GM12801 (cell line): ENCODE data around the gene NPAS1.

Experiments
- CTCF ChIP-seq: IDR thresholded peaks from one replicate; pipeline ENCODE4 v1.5.1; 2011; ENCODE audit warnings: control low read depth; ENCODE audit not compliant: insufficient read length; ENCODE audit errors: extremely low read depth

Gene NPAS1

GRCh38 chr19:47002106-47002766 lies 17.4 kb upstream of the NPAS1 start:
- no peak for TF ChIP-seq CTCF

GRCh38 chr19:47002853-47003610 lies 16.6 kb upstream of the NPAS1 start:
- no peak for TF ChIP-seq CTCF

- TF ChIP-seq CTCF, result no peak
These were observed 15.8 kb upstream of the NPAS1 start for GRCh38 chr19:47003611-47004465.

DNA sequence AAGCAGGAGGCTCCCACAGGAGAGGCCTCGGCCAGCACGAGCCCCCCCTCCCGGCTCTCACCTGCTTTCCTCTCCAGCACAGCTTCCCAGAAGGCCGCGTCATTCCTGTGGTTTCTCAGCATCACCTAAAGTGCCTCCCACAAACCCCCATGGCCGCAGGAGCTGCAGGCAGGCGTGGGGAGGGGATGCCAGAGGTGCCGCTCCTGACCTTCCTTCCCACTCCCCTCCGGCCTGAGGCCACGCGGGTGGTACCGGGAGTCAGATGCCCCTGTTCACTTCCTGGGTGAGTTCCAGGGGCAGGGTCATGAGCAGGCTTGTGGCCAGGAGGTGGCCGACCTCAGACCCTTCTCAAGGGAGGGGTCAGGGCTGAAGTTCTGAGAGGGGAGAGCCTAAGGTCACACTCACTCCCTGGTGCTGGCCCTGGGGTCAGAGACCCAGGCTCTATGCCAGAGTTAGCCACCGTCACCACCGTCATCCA lies 14.4 kb upstream of the NPAS1 start:
- TF ChIP-seq CTCF, result no peak

DNA sequence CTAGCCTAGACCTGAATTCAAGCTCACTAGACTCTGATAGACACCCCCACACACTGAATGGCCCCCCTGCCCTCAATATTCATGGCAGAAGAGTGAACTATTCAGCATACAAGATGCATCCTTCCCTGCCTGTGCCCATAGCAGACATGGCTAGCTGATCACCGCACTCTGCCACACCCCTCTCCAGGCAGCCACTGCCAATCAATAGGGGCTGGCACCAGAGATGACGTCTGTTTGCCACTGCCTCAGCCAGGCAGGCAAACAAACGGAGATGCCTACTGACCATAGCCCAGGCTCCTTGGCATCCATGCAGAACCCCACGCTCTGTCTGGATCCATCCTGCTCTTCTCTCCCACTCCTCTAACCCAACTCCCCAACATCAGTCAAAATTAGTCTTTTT lies 13.8 kb upstream of the NPAS1 start:
- TF ChIP-seq CTCF, result no peak

DNA sequence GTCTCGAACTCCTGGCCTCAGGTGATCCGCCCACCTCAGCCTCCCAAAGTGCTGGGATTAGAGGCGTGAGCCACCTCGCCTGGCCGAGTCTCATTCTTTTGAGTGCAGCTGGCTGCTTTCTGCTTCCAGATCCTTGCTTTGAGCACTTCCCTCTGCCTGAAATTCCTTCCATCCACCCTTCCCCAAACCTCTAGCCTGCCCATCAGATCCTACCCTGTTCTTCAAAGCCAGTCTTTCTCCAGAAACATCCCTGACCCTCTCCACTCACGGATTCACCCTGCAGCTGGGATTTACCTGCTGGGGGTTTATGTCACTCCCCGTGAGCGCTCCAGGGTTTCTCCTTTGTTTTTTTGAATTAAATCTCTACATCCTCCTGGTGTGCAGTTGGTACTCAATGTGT lies 13.1 kb upstream of the NPAS1 start:
- TF ChIP-seq CTCF, result no peak

DNA sequence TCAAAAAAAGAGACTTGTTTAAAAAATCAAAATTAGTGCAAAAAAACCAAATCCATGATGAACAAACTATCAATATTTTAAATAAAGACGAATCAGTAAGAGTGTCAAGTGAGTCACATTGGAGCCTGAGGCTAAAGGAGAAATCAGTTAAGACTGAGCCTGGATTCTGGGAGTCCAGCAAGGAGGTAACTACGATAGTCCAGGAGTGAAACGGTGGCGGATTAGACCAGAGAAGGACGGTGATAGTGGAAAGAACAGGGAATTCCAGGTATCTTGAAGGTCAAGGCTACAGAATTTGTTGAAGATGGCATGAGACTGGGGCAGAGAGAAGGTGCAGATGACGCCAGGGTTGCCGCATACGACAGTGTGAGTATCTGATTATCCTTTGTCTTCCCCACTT lies 7.0 kb upstream of the NPAS1 start:
- TF ChIP-seq CTCF, result no peak
